Left lobe of liver (tissue), 2 donors: Measurements from ENCODE around the gene NRAP. TPM values are rescaled to one million over a fixed set of nuclear protein-coding genes. Genes with fewer than 3 reads are reported as not detected.
"Not testable (repeated sequence)": the region's sequence is repeated elsewhere in the genome, so short reads cannot be mapped to it uniquely, and the experiment has no call there.

ENCODE experiments used
- ATAC-seq: fragments of 200-7000 bp; cut with Tn5 transposase; one replicate; pipeline ENCODE4 v1.9.1; 2020; ENCODE audit warnings: mild to moderate bottlenecking, moderate library complexity
- DNase-seq: peaks from one replicate; pipeline ENCODE4 v3.0.0-alpha.2; 2020; ENCODE audit warnings: low spot score
- total RNA-seq: library from RNA; stranded (reverse); gene quantifications from one replicate; pipeline ENCODE4 v1.2.1, GENCODE V29; 2021
- donor health status: DM: no; HTN: no; CAD: no; lungs with moderate emphysema.
- donor health status: DM: no; HTN: yes; CAD: no.

Gene NRAP
- total RNA-seq, 1 donor from 2014 or later: 0.05 TPM

DNA sequence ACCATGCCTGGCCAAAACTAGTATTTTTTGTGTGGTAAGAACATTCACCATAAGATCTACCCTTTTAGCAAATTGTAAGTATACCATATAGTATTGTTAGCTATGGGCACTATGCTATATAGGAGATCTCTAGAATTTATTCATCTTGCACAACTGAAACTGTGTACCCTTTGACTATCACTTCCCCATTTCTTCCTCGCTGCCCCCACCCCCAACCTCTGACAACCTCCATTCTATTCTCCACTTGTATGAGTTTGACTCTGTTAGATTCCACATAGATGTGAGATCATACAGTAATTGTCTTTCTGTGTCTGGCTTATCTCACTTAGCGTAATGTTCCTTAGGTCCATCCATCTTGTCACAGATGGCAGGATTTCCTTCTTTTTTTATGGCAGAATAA is 19.5 kb upstream of the NRAP start:
- DNase-seq (no peak), ATAC-seq (no peak)

DNA sequence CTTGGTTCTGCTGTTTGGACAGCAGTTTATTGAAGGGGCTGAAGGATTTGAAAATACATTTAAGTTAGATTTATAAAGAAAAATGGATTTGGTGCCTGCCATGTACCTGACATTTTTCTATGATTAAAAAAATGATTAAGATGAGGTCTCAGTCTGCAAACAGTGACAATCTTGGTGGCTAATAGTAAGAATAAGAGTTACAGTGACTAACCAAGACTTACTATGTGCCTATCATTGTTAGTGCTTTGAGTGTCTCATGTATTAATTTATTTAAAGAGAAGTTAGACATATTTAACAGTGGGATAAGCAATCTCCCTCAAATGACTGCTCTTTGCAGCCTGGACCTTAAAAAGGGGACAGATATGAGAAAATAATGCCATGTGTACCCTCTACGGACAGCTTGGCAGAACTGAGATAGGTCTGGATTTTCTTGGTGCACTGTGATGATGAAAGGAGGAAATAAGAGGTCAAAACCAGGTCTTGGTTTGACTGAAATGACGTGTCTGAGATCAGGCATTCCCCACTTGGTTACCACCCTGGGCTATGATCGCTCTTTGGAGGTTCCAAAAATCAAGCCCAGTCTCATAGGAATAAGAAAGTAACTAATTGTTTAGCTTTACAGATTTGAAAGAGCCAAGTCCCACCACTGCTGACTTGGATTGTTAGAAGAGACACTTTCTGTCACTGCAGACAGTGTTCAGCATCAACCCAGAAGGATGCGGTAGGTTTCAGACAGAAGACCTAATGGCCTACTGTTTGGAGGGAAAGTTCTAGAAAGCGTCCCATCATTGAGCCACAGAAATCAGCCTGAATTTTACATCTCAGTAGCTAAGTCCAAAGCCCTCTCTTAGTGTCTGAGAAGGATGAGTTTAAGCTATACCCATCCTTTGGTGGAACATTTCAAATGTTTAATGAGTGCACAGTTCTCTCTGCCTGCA is 18.0 kb upstream of the NRAP start:
- no peak for ATAC-seq

DNA sequence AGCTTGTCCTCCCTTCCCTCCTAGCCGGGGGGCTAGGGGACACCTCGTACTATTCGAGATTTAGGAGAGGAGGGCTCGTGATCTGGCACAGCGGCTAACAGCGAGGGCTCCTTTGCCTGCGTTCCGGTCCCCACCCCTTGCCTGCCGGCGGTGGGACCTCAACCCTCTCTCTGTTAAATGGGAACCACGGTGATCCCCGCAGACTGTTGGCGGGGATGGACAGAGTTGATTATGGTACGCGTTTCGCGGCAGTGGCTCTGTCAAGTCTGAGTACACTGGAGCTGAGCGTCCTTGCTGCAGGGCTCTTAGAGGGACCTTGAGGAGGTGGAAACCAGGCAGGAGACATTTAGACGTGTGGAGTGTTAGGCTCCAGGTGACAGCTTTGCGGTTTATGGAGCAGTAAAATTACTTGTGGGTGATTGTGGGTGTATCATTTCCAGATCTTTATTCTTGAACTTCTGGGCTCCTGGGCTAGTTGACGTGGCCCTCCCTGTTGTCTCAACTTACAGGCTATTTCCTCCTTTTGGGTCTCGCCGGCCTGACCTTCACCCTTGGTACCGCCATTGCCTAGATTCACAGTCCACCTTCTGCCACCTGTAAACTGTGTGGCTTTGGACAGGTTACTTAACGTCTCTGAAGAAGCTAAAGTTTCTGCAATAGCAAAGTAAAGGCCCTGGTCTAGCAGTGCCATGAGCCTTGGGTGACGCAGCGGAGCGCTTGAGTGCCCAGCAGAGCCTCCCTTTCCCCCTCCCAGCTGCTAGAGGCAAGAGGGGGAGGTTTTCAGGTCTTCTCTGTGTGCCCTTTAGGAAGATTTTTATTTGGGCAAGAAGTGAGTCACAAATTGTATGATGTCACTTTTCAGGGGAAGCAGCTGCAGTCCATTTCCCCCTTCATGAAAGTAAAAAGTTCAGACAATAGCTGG is 16.6 kb upstream of the NRAP start:
- DNase-seq: peak; percentile 58

More for the DNA sequence above, 18.0 kb upstream of the NRAP start:
- no peak for DNase-seq

DNA sequence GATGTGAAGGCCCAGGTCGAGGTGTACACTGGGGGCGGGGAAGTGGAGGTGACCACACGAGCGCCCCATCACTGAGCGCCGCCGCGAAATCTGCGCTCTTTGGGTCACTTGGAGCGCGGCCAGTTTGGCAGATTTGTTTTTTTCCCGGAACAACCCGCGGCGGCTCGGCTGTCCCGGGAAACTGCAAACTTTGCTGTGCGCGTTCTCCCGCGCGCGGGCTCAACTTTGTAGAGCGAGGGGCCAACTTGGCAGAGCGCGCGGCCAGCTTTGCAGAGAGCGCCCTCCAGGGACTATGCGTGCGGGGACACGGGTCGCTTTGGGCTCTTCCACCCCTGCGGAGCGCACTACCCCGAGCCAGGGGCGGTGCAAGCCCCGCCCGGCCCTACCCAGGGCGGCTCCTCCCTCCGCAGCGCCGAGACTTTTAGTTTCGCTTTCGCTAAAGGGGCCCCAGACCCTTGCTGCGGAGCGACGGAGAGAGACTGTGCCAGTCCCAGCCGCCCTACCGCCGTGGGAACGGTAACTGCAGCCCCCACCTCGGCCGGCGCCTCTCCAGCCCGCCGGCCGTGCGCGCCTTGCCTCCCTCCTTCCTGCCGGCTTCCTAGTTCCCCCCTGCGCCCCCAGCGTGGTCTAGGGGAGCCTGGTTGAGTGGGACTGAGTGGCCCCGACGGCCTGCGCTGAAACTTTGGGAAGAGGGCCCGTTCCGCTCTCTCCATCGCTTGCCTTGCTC is 15.8 kb upstream of the NRAP start, which contains the start of gene CASP7:
CASP7 (plus strand) TSS at position 450 of the 727 bp plus-strand sequence. CDS start 17,582 bp downstream, outside the sequence.
- peak; percentile 92 for ATAC-seq
- peak; percentile 89 for DNase-seq

More for the DNA sequence above, 16.6 kb upstream of the NRAP start:
- ATAC-seq: peak; percentile 59

DNA sequence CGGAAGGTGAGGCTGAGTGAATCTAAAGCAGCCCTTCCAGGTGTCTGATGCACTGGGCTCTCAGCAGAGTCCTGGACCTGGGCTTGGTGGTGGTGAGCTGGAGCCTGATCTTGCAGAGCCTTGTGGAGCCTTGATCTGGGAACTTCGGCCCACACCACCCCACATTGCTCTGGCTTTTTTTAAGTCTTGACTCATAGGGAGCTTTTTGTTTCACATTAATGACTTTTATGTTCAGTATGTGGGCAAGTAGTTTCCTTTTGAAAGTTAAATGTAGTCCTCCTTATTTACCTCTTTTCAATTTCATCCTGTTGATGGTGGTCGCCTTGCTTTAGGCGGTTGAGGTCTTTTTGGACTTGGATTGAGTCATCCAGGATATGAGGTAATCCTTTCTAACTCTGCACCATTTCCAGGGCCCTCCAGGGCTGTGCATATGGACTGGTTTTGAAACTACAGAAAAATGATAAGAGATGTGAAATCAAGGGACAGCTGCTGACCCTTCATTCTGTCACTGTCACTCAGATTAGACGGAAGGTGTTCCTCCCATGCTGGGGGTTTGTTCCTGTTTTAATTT is 2.9 kb upstream of the NRAP start:
- no peak for ATAC-seq
- DNase-seq: no peak

DNA sequence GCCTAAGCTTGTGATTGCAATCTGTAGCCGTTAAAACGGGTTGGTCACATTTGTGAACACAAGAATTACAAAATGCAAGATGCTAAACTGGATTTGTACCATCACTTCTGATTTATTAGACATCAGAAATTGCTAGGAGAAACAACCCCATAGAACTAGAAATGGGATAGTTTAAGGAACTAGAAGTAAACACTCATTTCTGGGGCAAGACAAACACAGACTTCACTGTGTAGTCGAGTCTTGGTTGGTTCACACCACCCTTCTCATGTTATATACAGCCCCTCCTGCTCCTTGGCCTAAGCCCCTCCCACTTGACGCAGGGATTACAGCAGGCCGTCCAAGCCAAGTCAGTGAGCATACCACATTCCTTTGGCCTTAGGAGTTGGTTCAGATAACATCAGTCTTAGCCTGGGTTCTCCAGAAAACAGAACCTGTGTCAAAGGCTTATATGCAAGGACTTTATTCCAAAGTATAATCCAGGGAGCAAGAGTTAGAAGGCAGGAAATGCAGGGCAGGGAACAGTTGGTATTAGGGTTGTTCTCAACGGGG is 2.0 kb upstream of the NRAP start:
- DNase-seq (no peak), ATAC-seq (no peak)

DNA sequence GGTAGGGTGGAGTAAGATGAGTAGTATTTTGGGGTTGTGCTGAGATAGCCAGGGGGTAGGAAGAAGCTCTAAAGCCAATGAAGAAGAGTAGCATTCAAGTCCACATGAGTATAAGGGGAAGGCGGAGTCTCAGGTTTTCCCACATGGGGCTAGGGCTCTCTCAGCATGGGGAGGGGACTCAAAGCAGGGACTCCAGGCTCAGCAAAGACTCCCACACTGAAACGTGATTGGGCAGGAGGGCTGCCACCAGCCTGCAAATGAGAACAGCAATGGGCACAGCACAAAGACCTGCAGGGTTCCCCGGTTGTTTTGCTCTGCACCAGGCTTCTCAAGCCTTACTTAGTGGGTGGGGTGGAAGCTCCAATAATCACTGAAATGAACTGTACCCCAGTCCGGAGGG is 1.5 kb upstream of the NRAP start:
- DNase-seq (no peak), ATAC-seq (no peak)

DNA sequence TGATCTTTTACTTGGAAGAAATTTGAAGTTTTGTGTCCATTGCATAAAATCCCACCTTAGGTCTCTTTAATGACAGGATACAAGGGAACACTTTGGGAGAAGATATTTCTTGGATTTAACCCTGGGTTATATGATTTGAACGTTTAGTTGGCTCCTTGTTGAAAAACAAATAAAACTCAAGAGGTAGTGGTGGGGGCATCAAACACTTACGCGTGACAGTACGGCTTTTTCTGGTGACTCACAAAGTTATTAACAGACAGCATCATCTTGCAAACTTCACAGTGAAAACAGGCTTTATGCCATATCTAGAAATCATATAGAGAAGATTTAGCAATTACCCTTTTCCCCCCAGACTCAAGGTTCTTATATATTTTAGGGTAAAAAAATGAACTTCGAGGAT is 699 bp downstream of the NRAP start:
- DNase-seq: no peak
- no peak for ATAC-seq

DNA sequence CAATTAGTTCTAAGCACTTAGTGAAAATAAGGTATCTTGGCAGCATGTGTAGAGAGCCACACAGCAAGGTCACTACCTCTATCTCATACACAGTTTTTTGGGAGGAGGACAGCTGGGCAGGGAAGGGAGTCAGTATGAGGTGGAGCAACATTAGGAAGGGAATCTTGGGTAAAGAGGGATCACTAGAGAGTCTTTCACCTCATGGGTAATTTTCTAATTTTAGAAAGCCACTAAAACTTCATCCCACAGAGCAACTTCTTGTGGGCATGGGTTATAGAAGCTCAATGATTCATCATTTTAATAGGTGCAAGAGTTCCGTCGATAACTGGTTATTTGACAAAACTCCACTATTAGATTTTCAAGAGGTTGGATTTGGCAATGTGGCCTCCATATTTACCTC is 2.5 kb downstream of the NRAP start:
- DNase-seq: no peak
- no peak for ATAC-seq

DNA sequence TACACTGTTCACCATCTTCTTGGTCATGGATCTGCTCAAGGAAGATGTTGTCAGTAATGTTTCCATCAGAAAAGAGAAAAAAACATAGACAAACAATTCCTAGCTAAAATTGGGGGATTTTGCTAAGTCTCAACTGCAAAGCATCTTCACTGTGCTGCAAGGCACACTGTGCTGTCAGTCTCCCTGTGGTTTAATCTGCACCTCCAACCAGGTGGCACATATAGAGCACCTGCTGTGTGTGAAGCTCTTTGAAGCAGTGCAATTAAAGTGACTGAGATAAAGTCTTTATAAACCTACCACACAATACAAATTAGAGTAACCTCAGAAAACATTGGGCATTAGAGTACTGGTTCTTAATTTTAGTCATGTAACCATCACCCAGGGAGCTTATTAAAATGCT is 6.3 kb downstream of the NRAP start:
- ATAC-seq: no peak
- no peak for DNase-seq

DNA sequence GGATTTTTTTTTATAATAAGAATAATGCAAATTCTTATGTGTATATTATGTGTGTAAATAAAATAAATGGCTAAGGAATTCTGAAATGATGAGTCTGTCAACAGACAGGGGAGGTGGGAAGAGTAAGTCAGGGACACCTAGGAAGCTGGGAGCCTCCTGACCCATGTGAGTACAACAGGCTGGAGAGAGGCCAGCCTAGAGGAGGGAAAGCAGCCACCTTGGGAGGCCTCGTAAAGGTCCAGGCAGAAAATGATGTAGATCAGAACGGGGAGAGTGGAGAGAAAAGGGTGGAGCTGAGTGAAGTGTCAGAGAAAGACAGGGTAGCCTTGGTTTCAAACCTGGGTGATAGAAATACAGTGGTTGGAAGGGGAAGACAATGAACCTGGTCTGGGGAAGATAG is 6.9 kb downstream of the NRAP start:
- ATAC-seq (no peak), DNase-seq (no peak)

DNA sequence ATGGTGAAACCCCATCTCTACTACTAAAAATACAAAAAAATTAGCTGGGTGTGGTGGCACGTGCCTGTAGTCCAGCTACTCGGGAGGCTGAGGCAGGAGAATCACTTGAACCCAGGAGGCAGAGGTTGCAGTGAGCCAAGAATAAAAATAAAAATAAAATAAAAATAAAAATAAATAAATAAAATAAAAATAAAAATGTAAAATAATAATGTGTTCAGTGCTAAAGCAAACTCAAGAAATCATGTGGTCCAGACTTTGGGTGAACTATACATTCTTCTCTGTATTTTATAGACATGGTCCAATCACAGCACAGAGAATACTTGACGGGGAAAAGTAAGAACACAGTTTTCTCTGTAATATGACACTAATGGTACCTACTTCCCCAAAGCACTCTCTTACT is 11.4 kb downstream of the NRAP start:
- not testable (repeated sequence) for DNase-seq, ATAC-seq

DNA sequence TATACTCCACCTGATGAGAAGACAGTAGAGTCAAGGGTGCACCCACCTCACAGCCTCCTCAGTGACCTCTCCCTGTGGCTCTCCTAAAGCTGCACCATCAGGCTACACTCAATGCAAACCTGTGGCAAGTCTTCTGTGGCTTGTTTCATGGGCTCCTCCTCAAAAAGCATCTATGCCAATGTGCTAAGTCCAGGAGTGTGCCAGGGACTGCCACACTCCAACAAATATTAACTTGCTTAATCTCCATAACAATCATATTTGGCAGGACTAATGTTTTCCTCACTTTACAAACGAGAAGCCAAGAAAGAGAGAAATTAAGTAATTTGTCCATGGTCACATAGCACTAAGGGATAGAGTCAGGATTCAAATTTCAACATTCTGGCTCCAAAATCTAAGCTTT is 11.9 kb downstream of the NRAP start:
- DNase-seq: no peak
- ATAC-seq: peak; percentile 88

DNA sequence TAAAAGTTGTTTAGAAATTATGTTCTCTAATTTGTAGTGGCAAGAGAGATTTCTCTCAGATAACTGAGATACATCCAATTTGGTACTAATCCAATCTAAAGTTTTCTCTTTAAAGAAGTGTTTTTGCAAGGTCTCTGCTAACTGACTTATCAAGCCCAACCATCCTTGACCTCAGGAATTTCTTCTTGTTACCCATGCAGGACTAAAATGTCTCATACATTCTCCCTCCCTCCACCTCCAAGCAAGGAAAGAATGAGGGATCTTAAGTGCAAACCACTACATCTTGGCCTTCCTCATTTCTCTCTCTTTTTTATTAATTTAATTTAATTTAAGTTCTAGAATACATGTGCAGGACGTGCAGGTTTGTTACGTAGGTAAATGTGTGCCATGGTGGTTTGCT is 12.8 kb downstream of the NRAP start:
- DNase-seq (no peak), ATAC-seq (no peak)

DNA sequence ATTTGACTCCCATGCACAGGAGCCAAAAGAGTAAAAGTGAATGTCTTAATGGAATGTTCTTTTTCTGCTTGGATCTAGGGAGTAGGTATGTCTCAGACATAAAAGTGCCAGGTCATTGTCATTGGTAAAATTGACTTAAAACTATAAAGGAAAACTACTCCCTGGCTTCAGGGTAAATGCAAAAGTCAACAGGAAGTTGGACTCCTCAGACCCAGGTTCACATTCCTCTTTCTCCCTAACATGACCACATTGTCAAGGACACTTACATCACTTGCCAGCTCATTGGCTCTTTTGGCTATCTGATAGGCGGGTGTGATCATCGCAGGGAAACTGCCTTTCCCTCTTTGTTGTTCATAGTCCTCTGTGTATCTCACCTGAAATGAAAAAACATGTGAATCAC is 13.7 kb downstream of the NRAP start:
- ATAC-seq (no peak), DNase-seq (no peak)

DNA sequence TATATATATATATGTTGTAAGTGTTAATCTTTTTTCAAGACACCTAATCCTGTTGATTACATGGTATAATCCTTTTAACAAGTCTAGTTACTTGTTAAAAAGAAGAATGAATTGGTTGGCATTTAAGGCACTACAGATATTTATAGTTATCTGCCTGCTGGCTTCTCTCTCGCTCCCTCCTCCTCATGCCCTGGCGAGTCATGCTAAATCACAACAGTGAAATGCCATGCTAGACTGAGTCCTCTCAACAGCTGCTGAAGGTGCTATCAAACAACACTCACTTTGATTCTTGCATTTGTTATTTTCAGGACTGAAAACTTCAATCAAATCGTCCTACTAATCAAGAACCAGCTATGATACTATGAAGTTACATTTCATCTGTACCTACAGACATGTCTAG is 15.4 kb downstream of the NRAP start:
- no peak for DNase-seq
- ATAC-seq: no peak

DNA sequence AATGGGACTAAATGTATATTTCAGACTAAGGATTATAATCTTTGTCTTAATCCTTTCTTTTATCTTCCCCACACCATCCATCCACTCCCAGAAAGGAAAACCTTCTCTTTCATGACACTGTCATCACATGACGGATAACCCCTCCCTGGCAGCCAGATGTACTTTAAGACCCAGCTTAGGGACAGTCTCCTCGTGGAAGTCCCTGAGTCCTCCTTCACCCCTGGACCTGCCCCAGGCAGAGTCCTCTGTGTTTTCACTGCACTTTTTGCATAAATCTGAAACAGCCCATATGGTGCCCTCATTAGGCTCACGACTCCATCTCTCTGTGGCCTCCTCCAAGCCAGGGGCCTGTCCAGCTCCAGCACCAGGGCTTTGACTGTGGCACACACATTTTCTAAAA is 16.0 kb downstream of the NRAP start:
- ATAC-seq: no peak
- no peak for DNase-seq

DNA sequence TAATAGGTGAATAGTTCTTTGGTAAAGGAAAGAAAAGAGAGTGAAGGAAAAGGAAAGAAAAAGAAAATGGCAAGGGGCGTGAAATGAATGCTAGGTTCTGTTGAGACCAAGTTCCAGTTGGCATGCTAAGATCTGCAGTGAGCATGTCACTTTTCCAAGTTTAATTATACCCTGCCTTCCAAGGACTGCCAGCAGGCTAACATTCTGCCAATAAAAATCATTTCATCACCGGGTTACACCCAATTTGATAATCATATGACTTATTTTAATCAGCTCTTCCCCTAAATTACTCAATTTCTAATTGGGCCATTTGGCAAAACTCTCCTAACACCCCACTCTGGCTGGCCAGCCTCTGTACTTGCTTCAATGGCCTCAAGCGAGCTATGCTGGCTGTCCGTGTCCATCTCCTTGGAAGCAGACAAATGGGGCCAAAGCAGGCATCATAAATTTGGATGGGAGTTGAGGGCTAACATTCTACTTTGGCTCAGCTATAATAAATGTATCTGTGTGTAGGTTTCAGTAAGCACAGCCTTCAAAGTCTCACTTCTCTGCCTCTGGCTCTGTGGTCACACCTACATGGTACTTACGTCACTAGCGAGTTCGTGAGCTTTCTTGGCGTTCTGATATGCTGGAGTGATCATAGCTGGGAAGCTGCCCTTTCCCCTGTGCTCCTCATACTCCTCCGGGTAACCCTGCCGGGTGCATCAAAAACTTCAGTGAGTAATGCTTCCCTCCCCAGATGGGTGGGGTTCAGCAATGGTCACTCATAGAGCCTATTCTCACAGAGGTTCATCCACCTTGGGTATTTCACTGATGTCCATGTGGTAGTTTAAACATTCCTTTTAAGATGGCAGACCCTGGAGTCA is 17.3 kb downstream of the NRAP start:
- DNase-seq: no peak
- ATAC-seq: peak; percentile 42
